HepG2 (cell line): ENCODE results near the gene NME8. TPM values are rescaled to one million over a fixed set of nuclear protein-coding genes. Genes with fewer than 3 reads are reported as not detected.
A peak's percentile ranks its signal among the peaks of the same experiment; 100 is the strongest.

ENCODE experiments used
- FLYWCH1 ChIP-seq: sonication (generic); formaldehyde crosslinking; IDR thresholded peaks from 2 replicates; pipeline ENCODE4 v1.8.1; 2023; ENCODE audit warnings: mild to moderate bottlenecking, missing genetic modification reagents
- HNRNPK ChIP-seq: fragments of 200-400 bp; formaldehyde crosslinking; IDR thresholded peaks from 2 replicates; pipeline ENCODE4 v1.6.1; 2018; ENCODE audit warnings: low read length, low read depth, moderate library complexity, mild to moderate bottlenecking; ENCODE audit not compliant: poor library complexity, severe bottlenecking
- MAZ ChIP-seq, 2 experiments: sonication (generic) in 1 of 2; formaldehyde crosslinking in 1 of 2; IDR thresholded peaks; 2 replicates each; pipeline versions ENCODE4 v1.5.0 to v1.6.1; 2012 to 2020; ENCODE audit warnings: low read depth in 2 of 2, mild to moderate bottlenecking in 2 of 2, borderline replicate concordance in 1 of 2, improper control_type of control experiment in 1 of 2, low read length in 1 of 2, missing genetic modification reagents in 1 of 2, moderate library complexity in 1 of 2
- MEIS1 ChIP-seq: sonication (generic); formaldehyde crosslinking; IDR thresholded peaks from 2 replicates; pipeline ENCODE4 v1.9.0; 2021; ENCODE audit warnings: mild to moderate bottlenecking, missing genetic modification reagents, moderate library complexity, borderline replicate concordance
- NCOA2 ChIP-seq: sonication (generic); formaldehyde crosslinking; IDR thresholded peaks from 2 replicates; pipeline ENCODE4 v1.8.0; 2022; ENCODE audit warnings: inconsistent platforms
- NFRKB ChIP-seq: fragments of 450-650 bp; IDR thresholded peaks from 2 replicates; pipeline ENCODE4 v1.6.1; 2017
- NKX3-1 ChIP-seq: sonication (generic); formaldehyde crosslinking; IDR thresholded peaks from 2 replicates; pipeline ENCODE4 v1.5.0; 2020; ENCODE audit warnings: missing genetic modification reagents
- NR3C1 ChIP-seq: sonication (generic); formaldehyde crosslinking; IDR thresholded peaks from 2 replicates; pipeline ENCODE4 v1.4.0; 2020; ENCODE audit warnings: missing genetic modification reagents
- REL ChIP-seq: sonication (generic); formaldehyde crosslinking; conservative IDR thresholded peaks from 2 replicates; pipeline ENCODE4 v1.8.0; 2022; ENCODE audit warnings: mild to moderate bottlenecking, missing genetic modification reagents, moderate library complexity
- RFX1 ChIP-seq: fragments of 450-650 bp; IDR thresholded peaks from 2 replicates; pipeline ENCODE4 v1.6.1; 2017
- SETDB1 ChIP-seq: sonication (generic); formaldehyde crosslinking; IDR thresholded peaks from 2 replicates; pipeline ENCODE4 v1.5.1; 2020; ENCODE audit warnings: missing genetic modification reagents, mild to moderate bottlenecking, borderline replicate concordance
- ZNF30 ChIP-seq: sonication (generic); formaldehyde crosslinking; IDR thresholded peaks from 2 replicates; pipeline ENCODE4 v1.5.0; 2020; ENCODE audit warnings: mild to moderate bottlenecking, missing genetic modification reagents
- ZNF329 ChIP-seq: sonication (generic); formaldehyde crosslinking; IDR thresholded peaks from 2 replicates; pipeline ENCODE4 v1.9.0; 2021; ENCODE audit warnings: low read depth, mild to moderate bottlenecking, missing genetic modification reagents
- ZNF333 ChIP-seq: sonication (generic); formaldehyde crosslinking; IDR thresholded peaks from 2 replicates; pipeline ENCODE4 v1.4.0; 2020; ENCODE audit warnings: mild to moderate bottlenecking, missing genetic modification reagents, borderline replicate concordance
- ZNF335 ChIP-seq: sonication (generic); formaldehyde crosslinking; IDR thresholded peaks from 2 replicates; pipeline ENCODE4 v1.4.0; 2020; ENCODE audit warnings: missing genetic modification reagents
- ZNF414 ChIP-seq: sonication (generic); formaldehyde crosslinking; IDR thresholded peaks from 2 replicates; pipeline ENCODE4 v1.5.0; 2020; ENCODE audit warnings: missing genetic modification reagents
- ZNF441 ChIP-seq: sonication (generic); formaldehyde crosslinking; IDR thresholded peaks from 2 replicates; pipeline ENCODE4 v1.7.0; 2021; ENCODE audit warnings: missing genetic modification reagents, borderline replicate concordance
- ZNF451 ChIP-seq: sonication (generic); formaldehyde crosslinking; IDR thresholded peaks from 2 replicates; pipeline ENCODE4 v1.5.0; 2020; ENCODE audit warnings: mild to moderate bottlenecking, missing genetic modification reagents
- ZNF570 ChIP-seq: sonication (generic); formaldehyde crosslinking; IDR thresholded peaks from 2 replicates; pipeline ENCODE4 v1.4.0; 2020; ENCODE audit warnings: mild to moderate bottlenecking, missing genetic modification reagents, borderline replicate concordance
- ZNF749 ChIP-seq: sonication (generic); formaldehyde crosslinking; IDR thresholded peaks from 2 replicates; pipeline ENCODE4 v1.8.0; 2022; ENCODE audit warnings: mild to moderate bottlenecking, missing genetic modification reagents, moderate library complexity, borderline replicate concordance
- ZNF782 ChIP-seq: sonication (generic); formaldehyde crosslinking; IDR thresholded peaks from 2 replicates; pipeline ENCODE4 v1.4.0; 2020; ENCODE audit warnings: missing genetic modification reagents, mild to moderate bottlenecking, borderline replicate concordance
- ZSCAN29 ChIP-seq: sonication (generic); formaldehyde crosslinking; conservative IDR thresholded peaks from 2 replicates; pipeline ENCODE4 v1.4.0; 2020; ENCODE audit warnings: mild to moderate bottlenecking, missing genetic modification reagents
- polyA plus RNA-seq, 8 experiments: library from polyadenylated mRNA; depleted of rRNA in 3 of 8; stranded (reverse) in 7 of 8; unstranded in 1 of 8; fragments of >200 nt; fragmentation: Illumina TruSeq in 4 of 8; extraction: Trizol in 4 of 8; gene quantifications; 2 replicates each; pipeline versions ENCODE4 v1.2.1 to v1.2.3, GENCODE V29; 2011 to 2016; ENCODE audit warnings: low read depth in 4 of 8, missing spikeins in 1 of 8, mixed read lengths in 1 of 8; ENCODE audit not compliant: insufficient read depth in 1 of 8
- total RNA-seq, 5 experiments: library from RNA; depleted of rRNA; stranded (reverse); fragments of >200 nt; fragmentation: Illumina TruSeq; extraction: Trizol; gene quantifications; 2 replicates each; pipeline ENCODE4 v1.2.3, GENCODE V29; 2016; ENCODE audit warnings: low read depth in 1 of 5
- TF ChIP-seq, protein P1 (sequence below): sonication (generic); formaldehyde crosslinking; IDR thresholded peaks from 2 replicates; pipeline ENCODE4 v1.4.0; 2020; ENCODE audit warnings: mild to moderate bottlenecking, missing genetic modification reagents
- TF ChIP-seq, protein P2 (sequence below): IDR thresholded peaks from 2 replicates; pipeline ENCODE4 v1.6.1; 2012; ENCODE audit warnings: low read depth, low read length, improper control_type of control experiment
- TF ChIP-seq, protein P3 (sequence below): sonication (generic); formaldehyde crosslinking; IDR thresholded peaks from 2 replicates; pipeline ENCODE4 v1.8.1; 2023; ENCODE audit warnings: mild to moderate bottlenecking, missing genetic modification reagents

Gene NME8
- total and polyA plus RNA-seq, 2 of the 13 experiments (the other 11 are each of a cell fraction or from before 2014, with no cell fraction given), result not detected

DNA sequence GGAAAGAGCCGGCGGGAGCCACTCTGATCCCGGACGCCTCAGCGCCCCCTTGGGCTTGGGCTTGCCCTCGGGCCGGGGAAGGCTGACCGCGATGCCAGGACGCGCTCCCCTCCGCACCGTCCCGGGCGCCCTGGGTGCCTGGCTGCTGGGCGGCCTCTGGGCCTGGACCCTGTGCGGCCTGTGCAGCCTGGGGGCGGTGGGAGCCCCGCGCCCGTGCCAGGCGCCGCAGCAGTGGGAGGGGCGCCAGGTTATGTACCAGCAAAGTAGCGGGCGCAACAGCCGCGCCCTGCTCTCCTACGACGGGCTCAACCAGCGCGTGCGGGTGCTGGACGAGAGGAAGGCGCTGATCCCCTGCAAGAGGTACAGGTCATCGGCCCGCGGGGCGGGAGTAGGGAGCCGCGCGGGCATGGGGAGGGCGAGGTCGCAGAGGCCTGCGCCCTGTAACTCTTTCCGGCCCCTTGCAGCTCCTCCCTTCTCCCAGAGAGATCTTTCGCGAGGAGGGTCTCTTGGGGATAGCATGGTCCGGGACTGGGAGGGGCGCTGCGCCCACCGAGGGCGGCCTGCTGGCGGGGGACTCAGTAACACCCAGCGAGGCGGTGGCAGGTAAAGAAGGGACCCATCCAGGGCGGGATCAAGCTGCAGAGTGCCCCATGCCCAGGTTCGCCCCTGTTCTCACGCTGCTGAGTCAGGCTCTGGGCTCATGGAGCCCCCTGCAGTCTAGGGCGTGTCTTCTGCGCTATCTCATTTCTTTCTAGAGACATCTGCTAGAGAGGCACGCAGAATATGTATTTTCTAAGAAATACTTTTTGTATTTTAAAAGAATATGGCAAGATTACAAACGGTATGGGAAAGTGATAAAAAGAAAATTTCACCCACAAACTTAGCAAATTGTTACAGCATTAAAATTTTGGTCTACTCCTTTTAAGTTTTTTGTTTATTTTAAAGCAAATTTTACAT lies 72.7 kb downstream of the NME8 start (continued):
- TF ChIP-seq HNRNPK (peak; percentile 18), ZNF451 (no peak), ZNF333 (no peak), RFX1 (no peak), ZNF30 (CRISPR knock-in tag) (peak; percentile 71; the same call in 1 of the 2 replicates), ZNF414 (peak; percentile 74; the same call in 1 of the 2 replicates), ZNF570 (CRISPR knock-in tag) (0 out of 2 replicates have a peak, but pooled peaks have one; percentile 27), ZNF335 (CRISPR knock-in tag) (no peak), ZNF782 (CRISPR knock-in tag) (0 out of 2 replicates have a peak, but pooled peaks have one; percentile 73), ZNF441 (CRISPR knock-in tag) (no peak; the same call in 1 of the 2 replicates), ZNF749 (CRISPR knock-in tag) (no peak; the same call in 1 of the 2 replicates), FLYWCH1 (CRISPR knock-in tag) (no peak), REL (0 out of 2 replicates have a peak, but pooled peaks have one; percentile 35), ZNF329 (no peak), NKX3-1 (CRISPR knock-in tag) (peak; percentile 77), NCOA2 (CRISPR knock-in tag) (peak; percentile 28; the same call in 1 of the 2 replicates), MAZ (IDR thresholded peaks at IDR 0.05; ENCODE audit: borderline replicate concordance, low read depth, low read length) (peak; percentile 38; the same call in 1 of the 2 replicates), MAZ (CRISPR knock-in tag; IDR thresholded peaks at IDR 0.05; ENCODE audit: low read depth) (peak; percentile 36), MEIS1 (CRISPR knock-in tag) (no peak), NFRKB (no peak), SETDB1 (no peak), ZSCAN29 (CRISPR knock-in tag) (peak; percentile 50; the same call in 1 of the 2 replicates), NR3C1 (CRISPR knock-in tag) (no peak)
- TF ChIP-seq, protein P1, sequence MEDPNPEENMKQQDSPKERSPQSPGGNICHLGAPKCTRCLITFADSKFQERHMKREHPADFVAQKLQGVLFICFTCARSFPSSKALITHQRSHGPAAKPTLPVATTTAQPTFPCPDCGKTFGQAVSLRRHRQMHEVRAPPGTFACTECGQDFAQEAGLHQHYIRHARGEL, result no peak
- TF ChIP-seq, protein P2, sequence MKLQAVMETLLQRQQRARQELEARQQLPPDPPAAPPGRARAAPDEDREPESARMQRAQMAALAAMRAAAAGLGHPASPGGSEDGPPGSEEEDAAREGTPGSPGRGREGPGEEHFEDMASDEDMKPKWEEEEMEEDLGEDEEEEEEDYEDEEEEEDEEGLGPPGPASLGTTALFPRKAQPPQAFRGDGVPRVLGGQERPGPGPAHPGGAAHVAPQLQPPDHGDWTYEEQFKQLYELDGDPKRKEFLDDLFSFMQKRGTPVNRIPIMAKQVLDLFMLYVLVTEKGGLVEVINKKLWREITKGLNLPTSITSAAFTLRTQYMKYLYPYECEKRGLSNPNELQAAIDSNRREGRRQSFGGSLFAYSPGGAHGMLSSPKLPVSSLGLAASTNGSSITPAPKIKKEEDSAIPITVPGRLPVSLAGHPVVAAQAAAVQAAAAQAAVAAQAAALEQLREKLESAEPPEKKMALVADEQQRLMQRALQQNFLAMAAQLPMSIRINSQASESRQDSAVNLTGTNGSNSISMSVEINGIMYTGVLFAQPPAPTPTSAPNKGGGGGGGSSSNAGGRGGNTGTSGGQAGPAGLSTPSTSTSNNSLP, result no peak
- TF ChIP-seq, protein P3, sequence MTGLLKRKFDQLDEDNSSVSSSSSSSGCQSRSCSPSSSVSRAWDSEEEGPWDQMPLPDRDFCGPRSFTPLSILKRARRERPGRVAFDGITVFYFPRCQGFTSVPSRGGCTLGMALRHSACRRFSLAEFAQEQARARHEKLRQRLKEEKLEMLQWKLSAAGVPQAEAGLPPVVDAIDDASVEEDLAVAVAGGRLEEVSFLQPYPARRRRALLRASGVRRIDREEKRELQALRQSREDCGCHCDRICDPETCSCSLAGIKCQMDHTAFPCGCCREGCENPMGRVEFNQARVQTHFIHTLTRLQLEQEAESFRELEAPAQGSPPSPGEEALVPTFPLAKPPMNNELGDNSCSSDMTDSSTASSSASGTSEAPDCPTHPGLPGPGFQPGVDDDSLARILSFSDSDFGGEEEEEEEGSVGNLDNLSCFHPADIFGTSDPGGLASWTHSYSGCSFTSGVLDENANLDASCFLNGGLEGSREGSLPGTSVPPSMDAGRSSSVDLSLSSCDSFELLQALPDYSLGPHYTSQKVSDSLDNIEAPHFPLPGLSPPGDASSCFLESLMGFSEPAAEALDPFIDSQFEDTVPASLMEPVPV (CRISPR knock-in tag), result no peak
